Skin of body (tissue), 2 donors: ENCODE measurements around the gene DDX27. TPM values are rescaled to one million over a fixed set of nuclear protein-coding genes. Genes with fewer than 3 reads are reported as not detected.

Experiments used
- DNase-seq: peaks from one replicate; lab custom pipeline; 2025; lab: John Stamatoyannopoulos, UW
- total RNA-seq: library from RNA; depleted of rRNA; stranded (reverse); fragments of >200 nt; gene quantifications from one replicate; pipeline ENCODE4 v1.2.3, GENCODE V29; 2014

Gene DDX27
- total RNA-seq, 1 donor from 2014 or later = 22.7 TPM

DNA sequence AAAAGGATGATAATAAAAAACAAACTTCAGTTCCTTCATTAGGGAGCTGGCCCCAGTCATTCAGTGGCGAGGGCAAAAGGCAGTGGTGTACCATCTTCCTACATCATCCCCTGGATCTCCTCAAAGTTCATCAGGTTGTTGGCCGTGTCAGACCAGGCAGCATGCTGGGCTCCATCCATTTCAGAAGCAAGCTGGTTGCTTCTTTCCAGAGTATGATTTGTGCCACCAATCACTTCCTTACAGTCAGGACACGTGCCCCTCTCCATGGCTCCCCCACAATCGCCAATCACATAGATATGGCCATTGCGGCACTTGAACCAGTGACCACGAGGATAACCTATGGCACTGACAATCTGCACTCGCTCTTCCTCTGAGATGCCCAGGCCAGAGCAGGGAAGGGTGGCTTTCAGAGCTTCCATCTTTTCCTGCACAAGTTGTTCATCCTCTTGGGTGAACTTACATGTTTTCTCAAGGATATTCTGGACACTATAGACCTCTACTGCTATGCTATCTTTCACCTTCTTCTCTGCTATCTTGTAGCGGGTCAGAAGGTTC lies 28.0 kb downstream of the DDX27 start:
- DNase-seq = no peak

DNA sequence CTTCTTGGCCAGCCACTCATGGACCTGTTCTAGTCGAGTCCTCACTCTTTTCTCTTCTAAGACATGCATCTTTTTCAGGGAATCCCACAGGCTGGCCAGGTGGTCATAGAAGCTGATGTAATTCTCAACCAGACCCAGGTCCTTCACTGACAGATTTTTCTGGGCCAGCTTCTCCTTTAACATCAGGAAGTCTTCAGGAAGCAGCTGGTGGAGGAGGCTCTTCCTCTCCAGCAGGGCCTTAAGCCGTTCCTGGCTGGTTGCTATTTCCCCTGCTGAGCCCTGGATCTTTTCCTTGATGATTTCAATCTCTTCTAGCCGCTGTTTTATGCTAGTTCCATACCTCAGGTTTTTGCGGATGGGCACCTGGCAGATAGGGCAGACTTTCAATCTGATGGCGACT lies 28.6 kb downstream of the DDX27 start:
- no peak for DNase-seq

- no peak for DNase-seq
Measured at GRCh38 chr20:49248301-49248700, 29.1 kb downstream of the DDX27 start.

DNA sequence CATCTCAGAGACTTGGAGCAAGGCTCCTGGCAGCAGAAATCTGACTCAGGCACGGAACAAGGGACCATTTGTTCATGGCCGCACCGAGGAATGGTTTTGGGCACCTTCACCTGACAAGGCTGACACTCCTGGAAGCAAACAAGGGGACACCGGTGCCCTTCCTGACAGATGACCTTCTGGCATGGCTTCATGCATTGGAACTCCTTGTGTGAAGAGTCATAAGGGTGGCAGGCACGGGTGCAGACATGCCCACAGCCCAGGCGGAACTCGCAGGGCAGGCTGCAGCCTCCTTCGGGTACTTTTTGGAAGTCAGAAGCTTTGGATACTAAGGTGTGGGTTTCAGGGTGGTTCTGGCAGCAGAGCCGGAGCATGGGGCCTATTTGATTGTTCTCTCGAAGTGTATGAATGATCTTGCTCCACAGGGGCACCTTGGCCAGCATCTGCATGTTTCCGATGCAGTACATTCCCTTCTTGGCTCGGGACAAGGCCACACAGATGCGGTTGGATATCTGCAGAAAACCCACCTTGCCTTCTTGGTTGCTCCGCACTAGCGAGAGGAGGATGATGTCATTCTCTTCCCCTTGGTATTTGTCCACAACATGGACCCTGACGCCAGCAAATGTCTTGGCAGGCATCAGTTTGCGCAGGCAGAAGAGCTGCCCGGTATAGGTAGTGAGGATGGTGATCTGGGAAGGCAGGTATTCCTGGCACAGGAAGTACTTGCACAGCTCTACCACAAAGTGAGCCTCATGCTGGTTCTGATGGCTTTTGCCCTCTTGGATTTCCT lies 29.9 kb downstream of the DDX27 start:
- DNase-seq = no peak

DNA sequence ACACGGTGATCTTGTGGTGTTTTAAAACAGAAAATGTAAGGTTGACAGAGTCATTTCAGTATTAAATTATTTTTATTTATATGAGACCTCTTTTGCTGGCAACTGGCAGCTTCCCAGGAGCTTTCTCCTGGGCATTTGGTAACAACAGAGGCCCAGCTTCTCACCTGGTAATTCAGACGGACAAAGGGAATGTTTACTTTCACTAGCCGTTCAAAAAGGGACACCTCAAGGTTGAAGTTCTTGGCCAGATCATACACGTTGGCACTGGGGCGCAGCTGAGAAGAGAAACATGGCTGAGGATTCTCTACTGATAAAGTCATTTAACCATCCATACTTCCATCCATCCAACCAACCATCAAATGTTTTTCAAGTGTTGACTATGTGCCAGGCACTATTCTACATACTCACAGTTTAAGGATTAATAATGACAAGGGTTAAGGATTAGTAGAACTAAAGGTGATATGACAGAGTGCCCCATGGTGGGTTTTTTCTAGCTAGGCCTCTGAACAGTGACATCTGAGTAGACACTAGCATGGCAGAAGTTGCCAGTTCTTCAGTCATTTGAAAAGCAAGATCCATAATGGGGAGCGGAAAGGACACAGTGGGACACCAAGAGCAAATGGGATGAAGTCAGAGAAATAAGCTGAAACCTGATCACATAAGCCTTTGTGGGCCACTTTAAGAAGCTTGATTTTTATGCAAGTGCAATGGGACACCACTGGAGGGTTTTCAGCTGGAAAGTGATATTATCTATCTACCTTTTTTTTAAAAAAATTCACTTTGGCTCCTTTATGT lies 33.5 kb downstream of the DDX27 start:
- no peak for DNase-seq

- DNase-seq = no peak
Measured at GRCh38 chr20:49256261-49256660, 37.0 kb downstream of the DDX27 start.

GRCh38 chr20:49259284-49259683 lies 40.1 kb downstream of the DDX27 start:
- DNase-seq = no peak

GRCh38 chr20:49259799-49260198 lies 40.6 kb downstream of the DDX27 start:
- no peak for DNase-seq

DNA sequence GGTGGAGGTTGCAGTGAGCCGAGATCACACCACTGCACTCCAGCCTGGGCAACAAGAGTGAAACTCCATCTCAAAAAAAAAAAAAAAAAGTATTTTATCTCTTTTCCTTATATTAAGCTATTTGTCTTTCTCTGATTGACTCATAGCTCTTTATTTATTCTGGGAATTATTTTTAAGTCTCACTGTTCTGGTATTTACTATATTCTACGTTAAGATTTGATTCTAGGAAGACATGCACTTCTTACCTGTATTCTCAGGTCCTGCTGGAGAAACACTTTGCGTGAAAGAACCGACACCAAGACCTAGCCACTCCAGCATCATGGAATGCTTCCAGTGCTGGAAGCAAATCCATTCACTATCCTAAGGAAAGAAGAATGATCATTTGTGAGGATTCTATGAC lies 41.0 kb downstream of the DDX27 start:
- DNase-seq = no peak

DNA sequence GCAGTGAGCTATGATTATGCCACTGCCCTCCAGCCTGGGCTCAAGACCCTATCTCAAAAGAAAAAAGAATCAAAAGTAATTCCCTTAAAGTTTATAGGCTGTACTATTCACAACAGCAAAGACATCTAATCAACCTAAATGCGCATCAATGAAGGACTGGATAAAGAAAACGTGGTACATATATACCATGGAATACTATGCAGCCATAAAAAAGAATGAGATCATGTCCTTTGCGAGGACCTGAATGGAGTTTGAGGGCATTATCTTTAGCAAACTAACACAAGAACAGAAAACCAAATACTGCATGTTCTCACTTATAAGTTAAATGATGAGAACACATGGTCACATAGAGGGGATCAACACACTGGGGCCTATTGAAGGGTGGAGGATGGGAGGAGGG lies 42.0 kb downstream of the DDX27 start:
- no peak for DNase-seq

GRCh38 chr20:49262444-49262843 lies 43.2 kb downstream of the DDX27 start:
- no peak for DNase-seq

DNA sequence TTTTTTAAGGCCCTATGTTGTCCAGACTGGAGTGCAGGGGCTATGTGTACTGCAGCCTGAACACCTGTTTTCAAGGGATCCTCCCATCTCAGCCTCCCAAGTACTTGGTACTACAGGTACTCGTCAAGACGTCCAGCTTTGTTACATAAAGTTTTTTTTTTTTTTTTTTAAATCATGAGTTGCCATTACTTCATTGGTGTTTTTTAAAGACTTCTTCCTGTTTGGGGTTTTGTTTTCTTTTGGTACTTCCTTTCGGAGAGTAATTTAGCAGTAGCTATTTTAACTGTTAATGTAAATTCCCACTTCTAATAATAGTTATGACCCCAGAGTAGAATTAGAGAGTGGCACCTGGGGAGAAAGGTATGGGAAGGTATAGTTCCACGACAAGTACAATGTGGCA lies 48.1 kb downstream of the DDX27 start:
- no peak for DNase-seq

- DNase-seq = no peak
Measured at GRCh38 chr20:49268600-49269365, 49.6 kb downstream of the DDX27 start.

GRCh38 chr20:49270177-49270576 lies 51.0 kb downstream of the DDX27 start:
- no peak for DNase-seq

DNA sequence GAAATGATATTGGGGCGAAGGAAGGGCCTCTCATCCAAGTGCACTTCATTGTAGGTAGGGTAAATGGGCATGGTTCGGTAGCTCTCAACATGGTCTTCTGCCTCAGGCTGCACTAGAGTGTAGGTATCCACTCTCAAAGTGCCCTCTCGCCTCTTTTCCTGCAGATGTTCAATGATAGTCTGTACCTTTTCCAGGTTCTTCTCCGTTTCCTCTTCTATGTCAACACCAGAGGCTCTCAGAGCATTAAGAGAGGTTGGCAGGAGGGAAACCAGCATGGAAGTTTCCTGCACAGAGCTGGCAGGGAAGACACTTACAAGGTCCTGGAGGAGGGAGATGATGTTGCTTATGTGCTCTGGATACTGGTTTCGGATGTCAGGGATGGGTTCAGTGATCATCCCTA lies 51.5 kb downstream of the DDX27 start:
- no peak for DNase-seq

- no peak for DNase-seq
Measured at GRCh38 chr20:49272654-49273053, 53.4 kb downstream of the DDX27 start.

GRCh38 chr20:49273696-49274277 lies 54.6 kb downstream of the DDX27 start:
- no peak for DNase-seq

- DNase-seq = no peak
Measured at GRCh38 chr20:49275216-49275615, 56.0 kb downstream of the DDX27 start.

DNA sequence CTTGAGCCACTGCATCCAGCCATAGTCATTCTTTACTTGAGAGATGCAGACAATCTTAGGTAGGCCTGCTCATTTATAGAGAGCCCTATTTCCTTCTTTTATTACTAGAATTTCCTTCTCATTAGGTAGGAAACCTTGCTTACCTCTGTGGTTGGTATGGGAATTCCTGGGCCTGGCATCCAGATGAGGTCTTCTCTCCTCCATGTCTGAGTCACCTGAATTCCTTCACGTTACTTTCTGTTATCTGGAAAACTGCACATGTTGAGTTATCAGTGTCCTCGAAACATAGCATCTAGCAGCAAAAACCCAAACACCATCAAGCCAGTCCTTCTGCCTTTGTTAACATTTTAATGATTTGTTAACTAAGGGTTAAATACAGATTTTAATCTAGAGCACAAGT lies 56.4 kb downstream of the DDX27 start:
- no peak for DNase-seq

DNA sequence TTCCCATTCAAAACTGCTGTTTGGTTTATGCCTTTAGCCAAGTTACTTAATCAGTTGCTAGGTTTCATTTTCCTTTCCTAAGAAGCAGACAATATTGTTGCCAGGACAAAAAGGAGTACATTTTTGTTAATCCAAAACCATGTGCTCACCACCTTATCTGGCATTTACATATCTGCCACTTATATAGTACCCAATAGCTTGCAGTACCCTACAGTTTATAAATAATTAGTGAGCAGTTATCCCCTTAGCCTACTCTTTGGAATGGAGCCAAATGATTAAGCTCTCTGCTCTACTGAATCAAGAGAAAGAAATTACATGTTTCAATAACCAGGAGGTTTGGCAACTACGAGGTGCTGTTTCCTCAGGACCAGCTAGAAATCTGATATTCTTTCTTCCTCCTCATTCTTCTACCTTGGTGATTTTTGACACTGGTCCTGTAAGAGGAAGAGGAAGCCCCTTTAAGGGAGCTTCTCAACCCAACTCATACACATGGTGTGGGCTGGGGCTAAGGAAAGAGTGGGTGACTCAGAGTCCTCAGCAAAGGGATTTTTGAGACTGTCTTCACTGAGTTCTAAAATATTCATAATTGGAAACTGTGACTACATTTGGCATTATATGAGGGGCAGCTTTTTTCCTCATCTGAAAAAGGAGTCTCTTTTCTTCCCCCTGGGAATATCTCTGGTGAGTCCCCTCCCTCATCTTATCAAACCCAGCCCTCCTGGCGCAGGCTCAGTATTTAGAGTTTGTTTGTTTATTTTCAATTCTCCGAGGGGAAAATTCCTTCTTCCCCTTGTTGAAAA lies 57.1 kb downstream of the DDX27 start:
- DNase-seq = peak; percentile 85
